Ishikawa (cell line): ENCODE data around the gene UQCC2.

Experiments
- CEBPB ChIP-seq: IDR thresholded peaks from 2 replicates; pipeline ENCODE4 v1.6.1; 2012
- EGR1 ChIP-seq: IDR thresholded peaks from 2 replicates; pipeline ENCODE4 v1.6.1; 2012

DNA sequence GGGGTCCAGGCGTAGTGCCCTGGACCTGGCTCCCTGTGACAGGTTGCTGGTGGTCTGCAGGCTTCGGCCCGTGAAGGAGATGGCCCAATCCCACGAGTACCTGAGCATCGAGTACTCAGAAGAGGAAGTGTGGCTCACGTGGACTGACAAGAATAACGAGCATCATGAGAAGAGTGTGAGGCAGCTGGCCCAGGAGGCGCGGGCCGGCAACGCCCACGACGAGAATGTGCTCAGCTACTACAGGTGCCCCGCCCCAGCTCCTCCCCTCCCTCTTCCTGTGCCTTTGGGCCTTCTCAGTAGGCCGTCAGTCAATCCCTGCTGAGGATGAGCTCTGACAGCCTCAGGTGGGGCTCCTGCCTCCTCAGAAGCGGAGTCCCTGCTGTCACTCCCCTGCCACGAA is 42.6 kb downstream of the UQCC2 start:
- TF ChIP-seq CEBPB (no peak), EGR1 (no peak)
